Transverse colon (tissue), 4 donors: ENCODE results near the gene KLHL36.

Experiments used
- CTCF ChIP-seq, 5 experiments: fragments of 200-600 bp in 3 of 5; fragments of 450-650 bp in 2 of 5; sonication (generic) in 3 of 5; IDR thresholded peaks; 1 replicate in 2 of 5; 2 replicates in 3 of 5; pipeline ENCODE4 v1.5.1; 2016 to 2017; ENCODE audit warnings: antibody characterized with exemption in 5 of 5, inconsistent platforms in 3 of 5, mild to moderate bottlenecking in 2 of 5, moderate library complexity in 1 of 5
- EP300 ChIP-seq: sonication (generic); formaldehyde crosslinking; IDR thresholded peaks from one replicate; pipeline ENCODE4 v1.6.1; 2017; ENCODE audit warnings: antibody characterized with exemption, low read depth
- POLR2AphosphoS5 ChIP-seq, 3 donors: sonication (generic); formaldehyde crosslinking; IDR thresholded peaks; one replicate each; pipeline ENCODE4 v1.6.1; 2016; ENCODE audit warnings: antibody characterized with exemption in 3 of 3

GRCh38 chr16:84633622-84634021 is 14.7 kb upstream of the KLHL36 start:
- TF ChIP-seq CTCF (IDR thresholded peaks at IDR 0.05), result no peak
- no peak for TF ChIP-seq EP300
- no peak for TF ChIP-seq POLR2AphosphoS5 (IDR thresholded peaks at IDR 0.05)
